K562 (cell line): ENCODE results near the gene BRD4. TPM values are rescaled to one million over a fixed set of nuclear protein-coding genes. Genes with fewer than 3 reads are reported as not detected.

ENCODE experiments used
- ATAC-seq: fragments of 200-7000 bp; cut with Tn5 transposase; 3 replicates; pipeline ENCODE4 v1.9.1; 2020; ENCODE audit warnings: moderate library complexity
- BruUV-seq: library from RNA; stranded (reverse); fragments of 400-500 nt; replicated peaks from 2 replicates; lab custom pipeline; 2021; lab: Mats Ljungman, UMichigan
- CTCF ChIA-PET: fragments of 300-600 bp; formaldehyde crosslinking; extraction: SDS; loops from one replicate; lab custom pipeline; 2021; ENCODE audit warnings: low intra/inter-chr PET ratio; lab: Yijun Ruan, JAX
- POLR2A ChIA-PET: fragments of 300-600, 350-650 bp; sonication (Branson Sonifier 250); formaldehyde crosslinking; extraction: SDS; loops from one replicate; lab custom pipeline; 2021; ENCODE audit warnings: antibody characterized with exemption, inconsistent platforms; lab: Yijun Ruan, JAX
- DNase-seq, 4 experiments: peaks; one replicate each; pipeline versions ENCODE4 v3.0.0 to v3.0.0-alpha.2; 2011 to 2018; ENCODE audit warnings: low spot score in 3 of 4, mixed read lengths in 3 of 4; ENCODE audit errors: extremely low read depth in 1 of 4
- FAIRE-seq: peaks from 2 replicates; lab custom pipeline; 2011; peaks lifted over from hg19 to GRCh38; lab: Jason Lieb, UNC
- H2AFZ ChIP-seq: 2 replicates; pipeline ENCODE4 v1.6.0; 2011; ENCODE audit warnings: low read depth, low read length, control low read depth, inconsistent platforms
- H3K27ac ChIP-seq: fragments of 200-600 bp; 3 replicates; pipeline ENCODE4 v1.8.0; 2011; ENCODE audit warnings: low read depth, mild to moderate bottlenecking, control low read depth, inconsistent platforms, low read length, moderate library complexity, mixed read lengths; ENCODE audit errors: extremely low read depth
- H3K27me3 ChIP-seq, 2 experiments: fragments of 300-600 bp in 1 of 2; 2 replicates in 1 of 2; 3 replicates in 1 of 2; pipeline versions ENCODE4 v1.6.0 to v1.8.0; 2011; ENCODE audit warnings: inconsistent platforms in 2 of 2, low read length in 2 of 2, mild to moderate bottlenecking in 1 of 2, mixed read lengths in 1 of 2, moderate library complexity in 1 of 2; ENCODE audit not compliant: control insufficient read depth in 2 of 2, insufficient read depth in 2 of 2
- H3K36me3 ChIP-seq: fragments of 300-600 bp; 3 replicates; pipeline ENCODE4 v1.8.0; 2011; ENCODE audit warnings: mild to moderate bottlenecking, low read length, inconsistent platforms; ENCODE audit not compliant: control insufficient read depth, insufficient read depth
- H3K4me1 ChIP-seq, 2 experiments: fragments of 200-600 bp in 1 of 2; replicated peaks in 1 of 2; 2 replicates in 1 of 2; 3 replicates in 1 of 2; pipeline versions ENCODE4 v1.5.1 to v1.8.0; 2011; ENCODE audit warnings: inconsistent platforms in 2 of 2, low read length in 2 of 2, mild to moderate bottlenecking in 1 of 2, mixed read lengths in 1 of 2, moderate library complexity in 1 of 2; ENCODE audit not compliant: control insufficient read depth in 2 of 2, insufficient read depth in 2 of 2
- H3K4me2 ChIP-seq: 2 replicates; pipeline ENCODE4 v1.6.1; 2011; ENCODE audit warnings: low read length, control low read depth, inconsistent platforms, mixed read lengths; ENCODE audit not compliant: insufficient read depth
- H3K4me3 ChIP-seq: fragments of 200-600 bp; sonication (generic), shearing (Covaris generic); 2 replicates; pipeline ENCODE4 v1.5.1; 2016; ENCODE audit warnings: control low read depth, inconsistent platforms
- H3K79me2 ChIP-seq: fragments of 200-600 bp; 3 replicates; pipeline ENCODE4 v1.8.0; 2011; ENCODE audit warnings: low read length, inconsistent platforms; ENCODE audit not compliant: control insufficient read depth, insufficient read depth
- H3K9ac ChIP-seq, 2 experiments: 2 replicates each; pipeline versions ENCODE4 v1.6.0 to v1.6.1; 2011; ENCODE audit warnings: low read depth in 2 of 2, low read length in 2 of 2, control low read depth in 1 of 2, inconsistent platforms in 1 of 2, mild to moderate bottlenecking in 1 of 2, mixed read lengths in 1 of 2; ENCODE audit not compliant: insufficient read depth in 1 of 2
- H3K9me1 ChIP-seq: one replicate; pipeline ENCODE4 v1.6.0; 2011; ENCODE audit warnings: inconsistent platforms, mild to moderate bottlenecking, low read length, moderate library complexity; ENCODE audit not compliant: control insufficient read depth, insufficient read depth
- H3K9me3 ChIP-seq: replicated peaks from 2 replicates; pipeline ENCODE4 v1.5.1; 2011; ENCODE audit warnings: low read depth, low read length, inconsistent platforms; ENCODE audit not compliant: control insufficient read depth, insufficient read depth
- H4K20me1 ChIP-seq: replicated peaks from 2 replicates; pipeline ENCODE4 v1.6.1; 2011; ENCODE audit warnings: low read length, inconsistent platforms, mixed read lengths; ENCODE audit not compliant: control insufficient read depth, insufficient read depth
- BCOR ChIP-seq: fragments of 450-650 bp; IDR thresholded peaks from 2 replicates; pipeline ENCODE4 v1.6.1; 2016
- HDAC2 ChIP-seq: fragments of 450-650 bp; IDR thresholded peaks from 2 replicates; pipeline ENCODE4 v1.6.1; 2016; ENCODE audit warnings: mild to moderate bottlenecking
- KDM1A ChIP-seq, 2 experiments: fragments of 450-650 bp; IDR thresholded peaks; 2 replicates each; pipeline ENCODE4 v1.6.1; 2016; ENCODE audit warnings: mild to moderate bottlenecking in 2 of 2
- MCM3 ChIP-seq: fragments of 450-650 bp; IDR thresholded peaks from 2 replicates; pipeline ENCODE4 v1.6.1; 2016
- RBM25 ChIP-seq: fragments of 200-400 bp; formaldehyde crosslinking; IDR thresholded peaks from 2 replicates; pipeline ENCODE4 v1.6.1; 2018; ENCODE audit warnings: low read length, low read depth, moderate library complexity; ENCODE audit not compliant: severe bottlenecking
- SFPQ ChIP-seq: fragments of 200-400 bp; formaldehyde crosslinking; IDR thresholded peaks from 2 replicates; pipeline ENCODE4 v1.6.1; 2017; ENCODE audit warnings: mild to moderate bottlenecking, low read depth, low read length, moderate library complexity
- ZFP36 ChIP-seq: fragments of 150-350 bp; IDR thresholded peaks from 2 replicates; pipeline ENCODE4 v1.6.1; 2018; ENCODE audit warnings: low read length, low read depth; ENCODE audit not compliant: partially characterized antibody
- WGBS: fragments of 100-300 bp; shearing (Covaris generic); methylation state at CpG from one replicate; pipeline ENCODE4 v1.1.6; 2016; ENCODE audit warnings: low coverage, mixed read lengths; ENCODE audit not compliant: insufficient coverage; ENCODE audit errors: missing lambda C conversion rate; 5-methylcytosine and 5-hydroxymethylcytosine counted together
- in situ Hi-C: fragments of 300-500 bp; cut with MboI; formaldehyde crosslinking; loops from 4 replicates; pipeline ENCODE4 v1.15.0; 2018; ENCODE audit warnings: inconsistent platforms, mixed read lengths
- intact Hi-C: fragments of 100-400 bp; cut with micrococcal nuclease; formaldehyde crosslinking; loops from 2 replicates; pipeline ENCODE4 v1.14.2; 2022
- polyA plus RNA-seq, 8 experiments: library from polyadenylated mRNA; depleted of rRNA in 4 of 8; stranded (reverse) in 5 of 8; unstranded in 3 of 8; fragments of >200 nt; fragmentation: Nextera tagmentation in 2 of 8; fragmentation: Illumina TruSeq in 1 of 8; extraction: Ambion mirVana in 2 of 8; extraction: Trizol in 1 of 8; gene quantifications; 2 replicates each; pipeline versions ENCODE4 v1.2.1 to v1.2.3, GENCODE V29; 2011 to 2014; ENCODE audit warnings: inconsistent platforms in 1 of 8, missing spikeins in 1 of 8
- total RNA-seq, 7 experiments: library from RNA; depleted of rRNA in 6 of 7; stranded (reverse); fragments of >200 nt in 6 of 7; fragmentation: Illumina TruSeq in 2 of 7; extraction: Trizol in 2 of 7; gene quantifications; 2 replicates each; pipeline versions ENCODE4 v1.2.1 to v1.2.3, GENCODE V29; 2011 to 2021; ENCODE audit warnings: low replicate concordance in 1 of 7

The BRD4 gene
- total and polyA plus RNA-seq, 9 of the 15 experiments (the other 6 are each of a cell fraction or from before 2014, with no cell fraction given): 1.8 to 105 (median 15.6) TPM

- intact Hi-C loops (no loop called here), in situ Hi-C loops (no loop called here)
- Histone ChIP-seq H2AFZ (no peak overlapping the region), H3K4me1 (peaks cover 0 to 5% of the 10 kb centered on the region in 2 experiments; a peak in 2 of 5 replicates), H4K20me1 (no peaks in the 10 kb centered on the region; the same call in 1 of the 2 replicates), H3K9ac (no peak overlapping the region), H3K9me3 (no peaks in the 10 kb centered on the region), H3K79me2 (no peaks in the 10 kb centered on the region), H3K9me1 (no peaks in the 10 kb centered on the region), H3K4me2 (no peak overlapping the region), H3K36me3 (no peaks in the 10 kb centered on the region), H3K27ac (no peak overlapping the region), H3K27me3 (peaks cover 10 to 30% of the 10 kb centered on the region in 2 experiments; a peak in 3 of 5 replicates), H3K4me3 (no peak overlapping the region)
- TF ChIP-seq ZFP36: peak; percentile 33
- TF ChIP-seq MCM3: no peak
- peak; percentile 6 for TF ChIP-seq RBM25
- TF ChIP-seq BCOR: peak; percentile 64
- 0 out of 2 replicates have a peak, but pooled peaks have one; percentile 21 for TF ChIP-seq HDAC2
- TF ChIP-seq KDM1A (IDR thresholded peaks at IDR 0.05): 0 out of 4 replicates have a peak, but pooled peaks of 1 of the 2 experiments have one; percentile 8
- no peak for TF ChIP-seq SFPQ
- FAIRE-seq (no peak), DNase-seq (no peak), ATAC-seq (no peak)
- BruUV-seq: no TSS peak
- CTCF ChIA-PET: no interaction called here
- WGBS: 19% methylated on average over 11 of the region's 12 CpGs
- POLR2A ChIA-PET: no interaction called here
Observed at GRCh38 chr19:15212711-15213110, 119.6 kb downstream of the BRD4 start.
